ENCODE measurements around the gene ICAM1. TPM values are rescaled to one million over a fixed set of nuclear protein-coding genes. Genes with fewer than 3 reads are reported as not detected.

The ICAM1 gene
- total and polyA plus RNA-seq, 10 of the 15 experiments (the other 5 are each of a cell fraction or from before 2014, with no cell fraction given) = 7.6 to 115 (median 60.2) TPM

DNA sequence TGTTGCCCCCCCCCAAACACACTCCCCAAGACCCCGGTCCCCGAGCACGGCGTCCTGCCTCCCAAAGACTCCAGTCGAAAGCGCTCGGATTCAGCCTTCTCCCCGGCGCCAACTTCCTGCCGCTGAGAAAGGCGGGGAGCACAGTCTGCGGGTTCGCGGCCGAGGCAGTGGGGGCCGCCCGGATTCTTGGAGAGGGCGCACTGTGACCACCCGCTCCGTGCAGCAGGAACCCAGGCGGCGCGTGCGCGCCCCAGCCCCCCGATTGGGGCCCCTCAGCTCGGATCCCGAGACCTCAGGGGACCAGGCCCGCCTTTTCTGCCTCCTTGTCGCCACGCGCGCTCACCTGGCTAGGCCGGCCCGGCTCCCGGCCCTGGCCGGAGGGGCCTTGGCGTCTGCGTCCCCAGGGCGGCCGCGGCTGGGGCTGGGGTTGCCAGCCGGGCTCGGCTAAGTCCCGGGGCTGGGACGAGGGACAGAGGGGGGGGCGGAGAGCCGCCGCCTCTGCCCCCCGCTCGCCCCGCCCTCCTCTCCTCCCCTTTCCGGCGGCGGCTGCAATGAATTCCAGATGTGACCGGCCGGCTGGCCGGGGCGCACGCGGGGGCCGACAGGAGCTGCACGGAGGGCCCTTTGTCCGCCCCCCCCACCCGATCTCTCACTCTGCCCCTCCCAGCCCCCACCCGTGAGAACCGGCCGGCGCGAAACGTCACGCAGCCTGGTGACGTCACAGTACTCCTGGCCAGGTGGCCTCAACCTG lies 39.9 kb upstream of the ICAM1 start, which contains the start of gene S1PR2 (continued):
- TF ChIP-seq CTCF (IDR thresholded peaks at IDR 0.05 in 2 of 3, conservative IDR thresholded peaks at IDR 0.05 in 1 of 3; ENCODE audit: control insufficient read depth in 2 of 3, extremely low read depth in 1 of 3, insufficient read depth in 1 of 3, low read depth in 3 of 3, low read length in 3 of 3) (0 out of 6 replicates have a peak, but pooled peaks of 1 of the 3 experiments have one; percentile 19), NFXL1 (IDR thresholded peaks at IDR 0.05; ENCODE audit: borderline replicate concordance) (no peak), IRF4 (IDR thresholded peaks at IDR 0.05; ENCODE audit: low read depth, low read length) (no peak), PAX5 (IDR thresholded peaks at IDR 0.05; ENCODE audit: borderline replicate concordance, low read depth, low read length) (no peak), ZZZ3 (IDR thresholded peaks at IDR 0.05; ENCODE audit: control insufficient read depth, insufficient read length, low read depth) (no peak), ZNF24 (IDR thresholded peaks at IDR 0.05) (no peak), FOXK2 (IDR thresholded peaks at IDR 0.05) (no peak), ATF3 (IDR thresholded peaks at IDR 0.05; ENCODE audit: borderline replicate concordance, extremely low read depth, low read depth, low read length) (no peak), ZBTB11 (CRISPR knock-in tag; IDR thresholded peaks at IDR 0.05) (no peak)
- TF ChIP-seq, protein P1, sequence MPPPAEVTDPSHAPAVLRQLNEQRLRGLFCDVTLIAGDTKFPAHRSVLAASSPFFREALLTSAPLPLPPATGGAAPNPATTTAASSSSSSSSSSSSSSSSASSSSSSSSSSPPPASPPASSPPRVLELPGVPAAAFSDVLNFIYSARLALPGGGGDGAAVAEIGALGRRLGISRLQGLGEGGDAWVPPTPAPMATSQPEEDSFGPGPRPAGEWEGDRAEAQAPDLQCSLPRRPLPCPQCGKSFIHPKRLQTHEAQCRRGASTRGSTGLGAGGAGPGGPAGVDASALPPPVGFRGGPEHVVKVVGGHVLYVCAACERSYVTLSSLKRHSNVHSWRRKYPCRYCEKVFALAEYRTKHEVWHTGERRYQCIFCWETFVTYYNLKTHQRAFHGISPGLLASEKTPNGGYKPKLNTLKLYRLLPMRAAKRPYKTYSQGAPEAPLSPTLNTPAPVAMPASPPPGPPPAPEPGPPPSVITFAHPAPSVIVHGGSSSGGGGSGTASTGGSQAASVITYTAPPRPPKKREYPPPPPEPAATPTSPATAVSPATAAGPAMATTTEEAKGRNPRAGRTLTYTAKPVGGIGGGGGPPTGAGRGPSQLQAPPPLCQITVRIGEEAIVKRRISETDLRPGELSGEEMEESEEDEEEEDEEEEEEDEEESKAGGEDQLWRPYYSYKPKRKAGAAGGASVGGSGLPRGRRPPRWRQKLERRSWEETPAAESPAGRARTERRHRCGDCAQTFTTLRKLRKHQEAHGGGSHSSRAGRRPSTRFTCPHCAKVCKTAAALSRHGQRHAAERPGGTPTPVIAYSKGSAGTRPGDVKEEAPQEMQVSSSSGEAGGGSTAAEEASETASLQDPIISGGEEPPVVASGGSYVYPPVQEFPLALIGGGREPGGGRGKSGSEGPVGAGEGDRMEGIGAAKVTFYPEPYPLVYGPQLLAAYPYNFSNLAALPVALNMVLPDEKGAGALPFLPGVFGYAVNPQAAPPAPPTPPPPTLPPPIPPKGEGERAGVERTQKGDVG (CRISPR knock-in tag; IDR thresholded peaks at IDR 0.05) = no peak
- TF ChIP-seq, protein P2, sequence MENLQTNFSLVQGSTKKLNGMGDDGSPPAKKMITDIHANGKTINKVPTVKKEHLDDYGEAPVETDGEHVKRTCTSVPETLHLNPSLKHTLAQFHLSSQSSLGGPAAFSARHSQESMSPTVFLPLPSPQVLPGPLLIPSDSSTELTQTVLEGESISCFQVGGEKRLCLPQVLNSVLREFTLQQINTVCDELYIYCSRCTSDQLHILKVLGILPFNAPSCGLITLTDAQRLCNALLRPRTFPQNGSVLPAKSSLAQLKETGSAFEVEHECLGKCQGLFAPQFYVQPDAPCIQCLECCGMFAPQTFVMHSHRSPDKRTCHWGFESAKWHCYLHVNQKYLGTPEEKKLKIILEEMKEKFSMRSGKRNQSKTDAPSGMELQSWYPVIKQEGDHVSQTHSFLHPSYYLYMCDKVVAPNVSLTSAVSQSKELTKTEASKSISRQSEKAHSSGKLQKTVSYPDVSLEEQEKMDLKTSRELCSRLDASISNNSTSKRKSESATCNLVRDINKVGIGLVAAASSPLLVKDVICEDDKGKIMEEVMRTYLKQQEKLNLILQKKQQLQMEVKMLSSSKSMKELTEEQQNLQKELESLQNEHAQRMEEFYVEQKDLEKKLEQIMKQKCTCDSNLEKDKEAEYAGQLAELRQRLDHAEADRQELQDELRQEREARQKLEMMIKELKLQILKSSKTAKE (IDR thresholded peaks at IDR 0.05; ENCODE audit: low read depth, poor library complexity, severe bottlenecking) = no peak
- TF ChIP-seq, protein P3, sequence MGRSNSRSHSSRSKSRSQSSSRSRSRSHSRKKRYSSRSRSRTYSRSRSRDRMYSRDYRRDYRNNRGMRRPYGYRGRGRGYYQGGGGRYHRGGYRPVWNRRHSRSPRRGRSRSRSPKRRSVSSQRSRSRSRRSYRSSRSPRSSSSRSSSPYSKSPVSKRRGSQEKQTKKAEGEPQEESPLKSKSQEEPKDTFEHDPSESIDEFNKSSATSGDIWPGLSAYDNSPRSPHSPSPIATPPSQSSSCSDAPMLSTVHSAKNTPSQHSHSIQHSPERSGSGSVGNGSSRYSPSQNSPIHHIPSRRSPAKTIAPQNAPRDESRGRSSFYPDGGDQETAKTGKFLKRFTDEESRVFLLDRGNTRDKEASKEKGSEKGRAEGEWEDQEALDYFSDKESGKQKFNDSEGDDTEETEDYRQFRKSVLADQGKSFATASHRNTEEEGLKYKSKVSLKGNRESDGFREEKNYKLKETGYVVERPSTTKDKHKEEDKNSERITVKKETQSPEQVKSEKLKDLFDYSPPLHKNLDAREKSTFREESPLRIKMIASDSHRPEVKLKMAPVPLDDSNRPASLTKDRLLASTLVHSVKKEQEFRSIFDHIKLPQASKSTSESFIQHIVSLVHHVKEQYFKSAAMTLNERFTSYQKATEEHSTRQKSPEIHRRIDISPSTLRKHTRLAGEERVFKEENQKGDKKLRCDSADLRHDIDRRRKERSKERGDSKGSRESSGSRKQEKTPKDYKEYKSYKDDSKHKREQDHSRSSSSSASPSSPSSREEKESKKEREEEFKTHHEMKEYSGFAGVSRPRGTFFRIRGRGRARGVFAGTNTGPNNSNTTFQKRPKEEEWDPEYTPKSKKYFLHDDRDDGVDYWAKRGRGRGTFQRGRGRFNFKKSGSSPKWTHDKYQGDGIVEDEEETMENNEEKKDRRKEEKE (IDR thresholded peaks at IDR 0.05) = no peak

Data from GM12878 (cell line).